ENCODE data around the gene SAMD13.

The SAMD13 gene

GRCh38 chr1:84386716-84387479, 85.4 kb downstream of the SAMD13 start:
- Histone ChIP-seq H2AFZ (ENCODE audit: low read depth, low read length, severe bottlenecking) (no peak overlapping the region), H3K27me3 (ENCODE audit: low read length) (no peaks in the 10 kb centered on the region), H3F3A (ENCODE audit: insufficient read depth) (no peaks in the 10 kb centered on the region), H3K4me2 (ENCODE audit: low read depth, low read length, poor library complexity, severe bottlenecking) (no peak overlapping the region), H3K4me3 (ENCODE audit: insufficient read depth, low read length, poor library complexity, severe bottlenecking) (no peak overlapping the region), H3K9me2 (replicated peaks; ENCODE audit: insufficient read depth, low read length) (no peaks in the 10 kb centered on the region), H3K9me3 (ENCODE audit: insufficient read depth, low read length) (no peaks in the 10 kb centered on the region), H3K79me2 (ENCODE audit: insufficient read depth, low read length) (no peaks in the 10 kb centered on the region), H3K36me3 (ENCODE audit: low read length) (no peaks in the 10 kb centered on the region), H3K9ac (ENCODE audit: low read length) (no peak overlapping the region), H3K27ac (ENCODE audit: low read depth, low read length) (no peak overlapping the region), H4K20me1 (ENCODE audit: low read depth, low read length) (no peaks in the 10 kb centered on the region)
- TF ChIP-seq CTCF (IDR thresholded peaks at IDR 0.05; ENCODE audit: insufficient read depth, low read length, poor library complexity, severe bottlenecking) (no peak), EZH2phosphoT487 (conservative IDR thresholded peaks at IDR 0.05; ENCODE audit: low read length) (no peak)

DNA sequence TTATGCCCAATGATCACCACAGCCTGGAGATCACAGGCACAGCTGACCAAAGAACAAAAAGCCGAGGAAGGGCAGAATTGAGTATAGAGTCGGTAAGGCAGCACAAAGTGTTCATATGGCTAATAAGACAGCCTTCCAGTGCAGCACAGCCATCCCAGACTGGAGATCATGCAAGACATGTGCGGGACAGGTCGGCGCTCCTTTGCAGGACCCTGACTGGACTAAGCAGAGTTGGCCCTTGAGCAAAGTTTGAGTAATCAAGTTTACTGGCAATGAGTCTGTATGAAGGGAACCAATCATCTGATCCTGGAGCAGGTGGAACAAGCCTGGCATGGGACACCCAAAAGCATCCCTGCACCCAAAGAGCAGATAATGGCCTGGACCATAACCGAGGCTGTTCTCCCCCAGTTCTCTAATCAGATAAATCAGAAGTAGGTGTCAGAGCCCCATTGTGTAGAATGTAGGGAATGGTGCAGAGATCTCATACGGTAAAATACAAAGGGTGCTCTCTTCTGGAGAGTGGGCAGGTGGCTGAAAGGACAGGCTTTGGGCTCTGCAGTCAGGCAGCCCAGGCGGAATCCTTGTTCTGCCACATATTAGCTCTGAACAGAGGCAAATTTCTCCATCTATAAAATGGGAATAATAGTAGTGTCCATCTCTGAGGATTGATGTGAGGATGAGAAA, 86.1 kb downstream of the SAMD13 start:
- no peaks in the 10 kb centered on the region for H3K36me3 ChIP-seq (ENCODE audit: low read length)
- H3F3A ChIP-seq (ENCODE audit: insufficient read depth): no peaks in the 10 kb centered on the region
- no peak overlapping the region for H2AFZ ChIP-seq (ENCODE audit: low read depth, low read length, severe bottlenecking)
- no peak overlapping the region for H3K9ac ChIP-seq (ENCODE audit: low read length)
- H3K27me3 ChIP-seq (ENCODE audit: low read length): no peaks in the 10 kb centered on the region
- H3K4me2 ChIP-seq (ENCODE audit: low read depth, low read length, poor library complexity, severe bottlenecking): no peak overlapping the region
- H3K9me2 ChIP-seq (replicated peaks; ENCODE audit: insufficient read depth, low read length): no peaks in the 10 kb centered on the region
- TF ChIP-seq EZH2phosphoT487 (conservative IDR thresholded peaks at IDR 0.05; ENCODE audit: low read length) (no peak), CTCF (IDR thresholded peaks at IDR 0.05; ENCODE audit: insufficient read depth, low read length, poor library complexity, severe bottlenecking) (peak; percentile 25)
- H3K27ac ChIP-seq (ENCODE audit: low read depth, low read length): no peak overlapping the region
- no peaks in the 10 kb centered on the region for H3K9me3 ChIP-seq (ENCODE audit: insufficient read depth, low read length)
- no peaks in the 10 kb centered on the region for H3K79me2 ChIP-seq (ENCODE audit: insufficient read depth, low read length)
- H4K20me1 ChIP-seq (ENCODE audit: low read depth, low read length): no peaks in the 10 kb centered on the region
- no peak overlapping the region for H3K4me3 ChIP-seq (ENCODE audit: insufficient read depth, low read length, poor library complexity, severe bottlenecking)

DNA sequence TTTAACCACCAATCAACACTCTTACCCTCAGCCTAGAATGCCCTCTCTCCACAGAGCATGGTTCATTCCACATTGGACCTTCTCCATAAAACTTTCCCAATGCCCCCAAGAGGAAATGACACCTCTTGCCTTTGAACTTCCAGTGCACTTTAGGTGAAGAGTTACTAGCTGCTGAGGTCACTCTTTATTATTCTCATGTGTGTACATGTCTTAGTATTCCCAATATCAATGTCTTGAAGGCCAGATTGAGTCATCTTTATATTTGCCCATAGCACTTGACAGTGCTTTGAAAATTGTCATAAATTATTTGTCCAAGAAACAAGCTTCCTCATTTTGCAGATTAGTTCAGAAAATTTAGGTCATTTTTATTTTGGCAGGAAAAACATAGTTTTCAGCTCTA, 88.7 kb downstream of the SAMD13 start:
- Histone ChIP-seq H3K9me3 (ENCODE audit: insufficient read depth, low read length) (no peaks in the 10 kb centered on the region), H2AFZ (ENCODE audit: low read depth, low read length, severe bottlenecking) (no peak overlapping the region), H3F3A (ENCODE audit: insufficient read depth) (no peaks in the 10 kb centered on the region), H3K4me2 (ENCODE audit: low read depth, low read length, poor library complexity, severe bottlenecking) (no peak overlapping the region), H3K36me3 (ENCODE audit: low read length) (no peaks in the 10 kb centered on the region), H3K9me2 (replicated peaks; ENCODE audit: insufficient read depth, low read length) (no peaks in the 10 kb centered on the region), H3K79me2 (ENCODE audit: insufficient read depth, low read length) (no peaks in the 10 kb centered on the region), H3K4me3 (ENCODE audit: insufficient read depth, low read length, poor library complexity, severe bottlenecking) (no peak overlapping the region), H4K20me1 (ENCODE audit: low read depth, low read length) (no peaks in the 10 kb centered on the region), H3K9ac (ENCODE audit: low read length) (no peak overlapping the region), H3K27ac (ENCODE audit: low read depth, low read length) (no peak overlapping the region), H3K27me3 (ENCODE audit: low read length) (no peaks in the 10 kb centered on the region)
- TF ChIP-seq EZH2phosphoT487 (conservative IDR thresholded peaks at IDR 0.05; ENCODE audit: low read length) (no peak), CTCF (IDR thresholded peaks at IDR 0.05; ENCODE audit: insufficient read depth, low read length, poor library complexity, severe bottlenecking) (no peak)

Measured in SU-DHL-6 (cell line).